ENCODE results near the gene AR. TPM values are rescaled to one million over a fixed set of nuclear protein-coding genes. Genes with fewer than 3 reads are reported as not detected.

Gene AR
- total and polyA plus RNA-seq, 2 of the 8 experiments (the other 6 are each of a cell fraction or from before 2014, with no cell fraction given) = 7.1 to 10.7 TPM

DNA sequence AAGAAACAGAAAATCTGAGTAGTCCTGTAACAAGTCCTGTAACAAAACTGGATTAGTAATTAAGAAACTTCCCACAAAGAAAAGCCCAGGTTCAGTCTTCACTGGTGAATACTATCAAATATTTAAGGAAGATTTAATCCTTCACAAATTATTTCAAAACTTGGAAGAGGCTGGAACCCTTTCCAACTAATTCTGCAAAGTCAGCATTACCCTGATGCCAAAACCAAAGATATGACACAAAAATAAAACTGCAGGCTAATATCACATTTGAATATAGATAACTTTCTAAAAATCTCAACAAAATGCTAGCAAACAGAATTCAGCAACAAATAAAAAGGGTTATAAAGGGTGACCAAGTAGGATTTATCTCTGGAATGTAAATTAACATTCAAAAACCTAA, 80.5 kb downstream of the AR start:
- Histone ChIP-seq H2BK120ac (replicated peaks; ENCODE audit: low read depth, low read length) (no peak overlapping the region), H2AFZ (ENCODE audit: low read length) (no peak overlapping the region), H2BK12ac (ENCODE audit: low read depth, low read length) (no peak overlapping the region), H3K4me2 (ENCODE audit: insufficient read depth in 1 of 2, low read depth in 2 of 2, low read length in 2 of 2) (no peak overlapping the region), H2AK5ac (ENCODE audit: low read depth, low read length) (no peak overlapping the region), H3K4ac (replicated peaks; ENCODE audit: insufficient read length, low read depth, low read length) (no peak overlapping the region), H3K27ac (ENCODE audit: low read depth, low read length) (no peak overlapping the region), H2BK20ac (ENCODE audit: low read length) (no peak overlapping the region), H3K79me1 (ENCODE audit: low read depth, low read length) (no peaks in the 10 kb centered on the region), H3K79me2 (ENCODE audit: control insufficient read depth in 1 of 2, insufficient read depth in 2 of 2, low read length in 2 of 2) (no peaks in the 10 kb centered on the region), H3K23ac (ENCODE audit: insufficient read length) (no peak overlapping the region), H2BK5ac (ENCODE audit: low read depth, low read length) (no peak overlapping the region), H3K14ac (ENCODE audit: insufficient read length) (no peak overlapping the region), H3K9me3 (ENCODE audit: insufficient read depth in 2 of 2, low read depth in 1 of 2, low read length in 1 of 2) (no peaks in the 10 kb centered on the region), H4K20me1 (replicated peaks in 1 of 2; ENCODE audit: control insufficient read depth in 1 of 2, insufficient read depth in 2 of 2, low read length in 2 of 2) (no peaks in the 10 kb centered on the region), H3K36me3 (ENCODE audit: control insufficient read depth in 2 of 4, insufficient read depth in 4 of 4, low read length in 3 of 4) (no peaks in the 10 kb centered on the region), H4K91ac (replicated peaks; ENCODE audit: insufficient read length, low read length) (no peak overlapping the region), H4K5ac (ENCODE audit: insufficient read length, low read depth, low read length) (no peak overlapping the region), H3K9ac (replicated peaks in 1 of 4; ENCODE audit: extremely low read depth in 1 of 4, low read depth in 3 of 4, low read length in 3 of 4) (no peak overlapping the region), H3K4me3 (ENCODE audit: extremely low read depth in 1 of 4, insufficient read depth in 2 of 4, low read depth in 3 of 4, low read length in 4 of 4) (no peak overlapping the region), H3K56ac (replicated peaks; ENCODE audit: insufficient read length, low read depth, low read length) (no peak overlapping the region), H3K4me1 (replicated peaks in 1 of 4; ENCODE audit: control insufficient read depth in 3 of 4, insufficient read depth in 4 of 4, low read length in 3 of 4) (no peaks in the 10 kb centered on the region), H3K27me3 (replicated peaks in 1 of 4; ENCODE audit: control insufficient read depth in 3 of 4, extremely low read depth in 1 of 4, insufficient read depth in 3 of 4, low read length in 3 of 4) (no peaks in the 10 kb centered on the region), H2BK15ac (ENCODE audit: low read length) (no peak overlapping the region), H3K23me2 (ENCODE audit: low read depth, low read length) (no peaks in the 10 kb centered on the region), H3K18ac (ENCODE audit: extremely low read depth, low read length) (no peak overlapping the region), H4K8ac (ENCODE audit: extremely low read depth, insufficient read depth, low read length) (no peak overlapping the region)
- no peak for TF ChIP-seq SIX5 (IDR thresholded peaks at IDR 0.05; ENCODE audit: low read depth, low read length)
- TF ChIP-seq EZH2 (IDR thresholded peaks at IDR 0.05; ENCODE audit: low read depth, low read length, severe bottlenecking) = no peak
- no peak for TF ChIP-seq SIRT6 (IDR thresholded peaks at IDR 0.05; ENCODE audit: low read length)
- TF ChIP-seq ASH2L (IDR thresholded peaks at IDR 0.05; ENCODE audit: low read length) = no peak
- no peak for TF ChIP-seq SP4 (IDR thresholded peaks at IDR 0.05; ENCODE audit: low read length)
- TF ChIP-seq MAFK (IDR thresholded peaks at IDR 0.05; ENCODE audit: low read depth, low read length) = peak; percentile 53; the same call in 1 of the 2 replicates
- POLR2A ChIA-PET (ENCODE audit: partially characterized antibody) = no interaction called here
- CTCF ChIA-PET (ENCODE audit: partially characterized antibody) = no interaction called here
- FAIRE-seq (no peak), DNase-seq (ENCODE audit: low read depth in 1 of 2, low spot score in 2 of 2) (no peak)

Measured in H1 (cell line).